Lung microvascular endothelial cell (primary cell): ENCODE results near the gene RDH13. TPM values are rescaled to one million over a fixed set of nuclear protein-coding genes. Genes with fewer than 3 reads are reported as not detected.
A peak's percentile ranks its signal among the peaks of the same experiment; 100 is the strongest.
"Not testable (repeated sequence)": the region's sequence is repeated elsewhere in the genome, so short reads cannot be mapped to it uniquely, and the experiment has no call there.

Source experiments
- DNase-seq, 2 donors: peaks; one replicate each; pipeline versions ENCODE4 v3.0.0 to v3.0.0-alpha.2; 2010; ENCODE audit warnings: low read depth in 2 of 2
- total RNA-seq: library from RNA; depleted of rRNA; stranded (reverse); fragments of >200 nt; gene quantifications from 2 replicates; pipeline ENCODE4 v1.2.1, GENCODE V29; 2014

The RDH13 gene
- total RNA-seq, 1 donor from 2014 or later = 19.0 TPM

DNA sequence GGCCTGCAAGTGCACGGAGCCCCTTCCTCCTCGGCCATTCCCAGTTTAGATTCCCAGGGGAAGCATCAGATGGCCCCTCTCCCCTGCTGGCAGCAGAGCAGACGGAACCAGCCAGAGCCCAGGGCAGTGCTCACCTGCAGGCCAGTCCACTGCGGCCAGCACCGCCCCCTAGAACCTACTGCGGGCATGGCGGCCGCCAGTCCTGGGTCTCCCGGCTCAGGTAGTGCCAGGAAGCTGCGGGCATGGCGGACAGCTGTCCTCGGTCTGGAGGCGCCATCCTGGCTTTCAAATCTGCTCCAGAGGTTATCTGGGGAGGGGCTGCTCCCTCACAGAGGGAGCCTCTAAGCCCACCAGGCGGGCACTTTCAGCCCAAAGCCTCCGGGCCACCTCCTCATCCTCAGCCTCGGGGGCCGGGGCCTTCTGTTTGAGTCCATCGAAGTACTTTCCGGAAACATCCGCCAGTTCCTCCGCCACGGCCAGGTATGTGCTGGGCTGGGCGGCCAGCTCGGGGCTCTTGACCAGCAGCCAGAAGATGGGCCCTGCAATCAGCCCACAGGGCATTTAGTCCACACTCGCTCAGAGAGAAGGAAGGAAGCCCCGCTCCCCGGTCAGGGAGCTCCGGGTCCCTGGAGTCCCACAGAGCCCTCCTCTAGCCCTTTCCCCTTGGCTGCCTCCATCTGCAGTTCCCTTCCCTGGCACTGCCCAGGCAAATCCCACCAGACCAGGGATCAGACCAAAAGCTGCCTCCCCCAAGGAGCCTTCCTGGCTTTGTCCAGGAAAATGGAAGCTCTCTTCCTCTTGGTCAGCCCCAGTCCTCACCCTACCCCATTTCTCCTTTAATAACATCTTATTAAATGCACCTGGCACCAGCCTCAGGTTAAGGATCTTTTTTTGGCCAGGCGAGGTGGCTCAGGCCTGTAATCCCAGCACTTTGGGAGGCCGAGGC is 17.9 kb downstream of the RDH13 start:
- DNase-seq = no peak

DNA sequence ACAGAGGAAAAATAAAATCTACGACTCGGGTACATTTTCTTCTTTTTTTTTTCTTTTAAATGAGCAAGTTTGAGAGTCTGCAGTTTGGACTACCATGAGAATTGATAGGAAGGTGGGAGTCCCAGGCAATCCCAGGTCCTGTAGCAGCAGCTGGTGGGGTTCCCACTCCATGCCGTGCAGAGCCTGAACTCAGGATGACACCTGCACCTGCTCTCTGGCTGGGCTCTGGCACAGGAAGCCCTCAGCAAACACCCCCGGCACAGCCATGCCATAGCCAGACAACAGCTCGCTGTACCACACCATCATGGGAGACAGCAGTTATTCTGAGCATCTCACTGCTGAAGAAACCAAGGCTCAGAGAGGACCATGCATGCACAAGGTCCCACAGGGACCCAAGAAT is 18.7 kb downstream of the RDH13 start:
- no peak for DNase-seq

DNA sequence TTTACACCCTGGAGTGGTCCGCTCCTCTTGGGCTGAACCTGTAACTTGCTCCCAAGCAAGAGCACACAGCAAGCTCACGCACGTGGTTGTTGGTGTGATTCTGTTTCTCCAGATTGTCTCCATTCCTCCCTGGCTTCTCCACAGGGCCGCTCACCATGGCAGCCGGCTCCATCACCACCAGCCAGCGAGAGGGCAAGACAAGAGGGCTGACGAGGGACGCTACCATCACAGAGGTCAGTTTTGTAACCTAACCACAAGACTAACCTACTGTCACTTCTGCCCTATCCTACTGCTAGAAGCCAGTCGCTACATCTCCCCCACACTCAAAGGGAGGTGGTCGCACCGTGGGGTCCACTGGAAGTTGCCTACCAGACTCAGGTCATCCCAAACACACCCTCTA is 20.3 kb downstream of the RDH13 start:
- no peak for DNase-seq

DNA sequence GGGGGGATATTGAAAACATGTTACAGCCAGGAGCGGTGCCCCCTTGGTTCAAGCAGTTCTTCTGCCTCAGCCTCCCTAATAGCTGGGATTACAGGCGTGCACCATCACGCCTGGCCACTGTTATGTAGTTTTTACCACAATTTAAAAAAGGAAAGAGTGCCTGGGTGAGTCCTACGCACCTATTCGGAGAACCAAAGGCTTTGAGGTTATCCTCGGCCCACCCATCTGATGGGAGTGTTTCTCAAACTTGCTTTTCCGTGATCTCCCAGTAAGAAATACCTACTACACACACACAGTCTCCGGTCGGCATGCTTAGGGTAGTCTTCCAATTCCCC is 20.6 kb downstream of the RDH13 start:
- DNase-seq = no peak

DNA sequence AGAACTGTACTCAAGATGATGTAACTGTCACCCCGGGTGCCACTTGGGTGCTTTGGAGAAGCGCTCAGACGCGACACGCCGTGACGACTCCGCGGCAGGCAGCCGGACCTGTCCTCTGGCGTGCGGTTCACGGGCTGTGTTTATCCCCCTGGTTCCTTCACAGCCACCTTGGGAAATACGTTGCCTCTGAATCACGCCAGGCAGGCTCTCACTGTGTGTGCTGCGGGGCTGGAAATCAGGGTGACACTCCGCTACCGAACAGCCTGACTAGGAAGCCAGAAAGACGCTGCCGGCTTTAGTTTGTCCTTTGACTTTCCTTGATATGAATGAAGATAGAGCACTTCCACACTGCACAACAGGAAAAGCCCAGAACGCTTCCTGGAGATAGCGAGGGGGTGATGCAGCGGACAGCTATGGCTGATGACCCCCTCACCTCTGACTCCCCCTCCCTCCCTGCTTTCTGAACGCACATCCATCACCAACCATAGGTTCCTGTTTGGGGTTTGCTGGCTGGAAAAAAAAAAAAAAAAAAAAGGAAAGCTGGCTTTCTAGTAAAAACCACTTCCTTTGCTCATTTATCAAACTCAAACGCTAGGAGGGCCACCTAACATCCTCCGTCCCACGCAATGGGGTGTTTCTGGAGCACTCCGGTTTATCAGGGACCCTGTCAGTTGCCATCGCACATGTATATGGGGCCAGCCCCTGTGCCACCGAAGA is 21.2 kb downstream of the RDH13 start:
- DNase-seq = peak; percentile 73 to 92

DNA sequence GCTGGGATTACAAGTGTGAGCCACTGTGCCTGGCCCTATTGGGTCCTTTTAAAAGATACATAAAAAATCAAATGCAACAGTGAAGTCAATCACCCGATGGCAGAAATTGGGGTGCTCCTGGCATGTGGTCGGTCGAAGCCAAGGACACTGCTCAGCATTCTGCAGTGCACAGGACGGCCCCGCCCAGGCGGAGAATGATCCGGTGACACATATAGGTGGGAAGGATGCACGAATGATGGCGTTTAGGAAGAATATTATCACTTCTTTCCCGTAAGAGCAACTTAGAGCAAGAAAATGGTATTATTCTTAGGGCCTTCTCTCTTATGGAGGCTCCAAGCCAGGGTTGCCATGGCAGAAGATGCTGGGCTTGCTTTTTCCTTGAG is 21.7 kb downstream of the RDH13 start:
- peak in 1 of 2 donors; percentile 20 for DNase-seq

DNA sequence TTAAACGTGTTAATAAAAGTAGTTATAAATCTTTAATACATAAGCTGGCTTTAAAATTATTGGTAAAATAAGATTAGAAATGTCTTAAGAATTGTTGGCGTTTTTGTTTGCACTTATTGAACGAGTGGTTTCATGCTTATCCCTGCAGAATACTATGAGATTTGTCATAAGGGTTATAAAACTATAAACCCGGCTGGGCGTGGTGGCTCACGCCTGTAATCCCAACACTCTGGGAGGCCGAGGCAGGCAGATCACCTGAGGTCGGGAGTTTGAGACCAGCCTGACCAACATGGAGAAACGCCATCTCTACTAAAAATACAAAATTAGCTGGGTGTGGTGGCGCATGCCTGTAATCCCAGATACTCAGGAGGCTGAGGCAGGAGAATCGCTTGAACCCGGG is 22.3 kb downstream of the RDH13 start:
- DNase-seq = not testable (repeated sequence)

DNA sequence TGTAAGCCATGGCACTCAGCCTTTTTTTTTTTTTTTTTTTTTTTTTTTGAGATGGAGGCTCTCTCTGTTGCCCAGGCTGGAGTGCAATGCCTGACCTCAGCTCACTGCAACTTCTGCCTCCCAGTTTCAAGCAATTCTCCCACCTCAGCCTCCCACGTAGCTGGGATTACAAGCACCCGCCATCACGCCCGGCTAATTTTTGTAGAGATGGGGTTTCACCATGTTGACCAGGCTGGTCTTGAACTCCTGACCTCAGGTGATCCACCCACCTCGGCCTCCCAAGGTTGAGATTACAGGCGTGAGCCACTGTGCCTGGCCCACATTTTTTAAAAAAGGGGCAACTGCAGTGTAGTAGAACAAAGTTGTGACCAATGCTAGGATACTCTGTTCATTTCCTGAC is 25.3 kb downstream of the RDH13 start:
- not testable (repeated sequence) for DNase-seq

DNA sequence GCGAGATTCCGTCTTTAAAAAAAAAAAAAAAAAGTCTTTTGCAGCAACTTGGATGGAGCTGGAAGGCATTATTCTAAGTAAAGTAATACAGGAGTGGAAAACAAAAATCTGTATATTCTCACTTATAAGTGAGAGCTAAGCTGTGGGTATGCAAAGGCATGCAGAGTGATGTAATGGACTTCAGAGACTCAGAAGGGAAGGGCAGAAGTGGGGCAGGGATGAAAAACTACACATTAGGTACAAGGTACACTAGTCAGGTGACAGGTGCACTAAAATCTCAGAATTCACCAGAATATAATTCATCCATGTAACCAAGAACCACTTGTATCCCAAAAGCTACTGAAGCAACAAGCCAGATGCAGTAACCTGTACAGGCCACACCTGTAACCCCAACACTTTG is 26.9 kb downstream of the RDH13 start:
- no peak for DNase-seq

DNA sequence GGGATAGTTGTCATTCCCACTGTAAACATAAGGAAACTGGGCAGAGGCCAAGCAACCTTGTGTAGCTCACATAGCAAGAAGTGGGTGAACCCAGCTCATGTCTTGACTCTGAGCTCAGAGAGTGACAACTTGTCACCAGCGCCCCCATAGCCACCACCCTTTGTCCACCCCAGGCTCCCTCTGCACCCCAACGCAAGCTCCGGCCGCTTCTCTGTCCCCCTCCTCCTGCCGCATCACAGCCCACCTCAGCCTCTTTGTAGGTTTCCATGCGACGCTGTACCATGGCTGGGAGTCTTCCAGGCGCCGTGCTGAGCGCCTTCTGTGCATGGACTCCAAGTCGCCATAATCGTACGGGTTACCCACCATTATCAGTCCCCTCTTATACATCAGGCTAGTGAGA is 28.2 kb downstream of the RDH13 start:
- no peak for DNase-seq

DNA sequence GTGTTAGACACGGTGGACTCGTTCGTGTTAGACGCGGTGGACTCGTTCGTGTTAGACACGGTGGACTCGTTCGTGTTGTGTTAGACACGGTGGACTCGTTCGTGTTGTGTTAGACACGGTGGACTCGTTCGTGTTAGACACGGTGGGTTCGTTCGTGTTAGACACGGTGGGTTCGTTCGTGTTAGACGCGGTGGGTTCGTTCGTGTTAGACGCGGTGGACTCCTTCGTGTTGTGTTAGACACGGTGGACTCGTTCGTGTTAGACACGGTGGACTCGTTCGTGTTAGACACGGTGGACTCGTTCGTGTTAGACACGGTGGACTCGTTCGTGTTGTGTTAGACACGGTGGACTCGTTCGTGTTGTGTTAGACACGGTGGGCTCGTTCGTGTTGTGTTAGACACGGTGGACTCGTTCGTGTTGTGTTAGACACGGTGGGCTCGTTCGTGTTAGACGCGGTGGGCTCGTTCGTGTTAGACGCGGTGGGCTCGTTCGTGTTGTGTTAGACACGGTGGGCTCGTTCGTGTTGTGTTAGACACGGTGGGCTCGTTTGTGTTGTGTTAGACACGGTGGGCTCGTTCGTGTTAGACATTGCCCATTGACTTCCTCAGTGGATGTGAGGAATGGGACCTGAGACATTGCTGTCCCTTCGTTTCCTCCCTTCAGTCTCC is 29.8 kb downstream of the RDH13 start:
- DNase-seq = not testable (repeated sequence)

DNA sequence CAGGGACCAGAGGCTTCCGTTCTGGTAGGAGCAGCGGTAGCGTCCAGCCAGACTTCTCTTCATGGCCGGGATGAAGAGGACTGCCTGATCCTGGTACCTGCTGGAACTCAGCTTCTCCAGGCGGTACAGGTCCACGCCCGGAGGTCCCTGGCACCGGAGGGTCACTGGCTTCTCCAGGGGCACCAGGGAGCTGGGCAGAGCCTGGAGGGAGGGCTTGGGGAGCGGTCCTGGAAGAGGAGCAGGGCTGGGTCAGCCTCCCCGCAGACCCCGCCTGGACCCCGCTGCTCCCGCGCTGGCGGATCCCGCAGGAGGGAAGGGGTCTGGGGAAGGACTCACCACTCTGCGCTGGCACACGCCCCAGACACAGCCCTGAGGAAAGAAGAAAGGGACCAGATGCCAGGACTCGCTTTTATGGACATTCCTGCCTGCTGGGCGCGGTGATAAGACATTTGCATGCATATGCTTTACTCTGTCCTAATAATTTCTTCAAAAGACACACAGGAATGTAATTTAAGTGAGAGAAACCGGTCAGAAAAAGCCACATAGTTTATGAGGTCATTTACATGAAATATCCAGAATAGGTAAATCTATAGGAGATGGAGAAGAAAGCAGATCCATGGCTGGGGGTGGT is 30.7 kb downstream of the RDH13 start:
- no peak for DNase-seq

DNA sequence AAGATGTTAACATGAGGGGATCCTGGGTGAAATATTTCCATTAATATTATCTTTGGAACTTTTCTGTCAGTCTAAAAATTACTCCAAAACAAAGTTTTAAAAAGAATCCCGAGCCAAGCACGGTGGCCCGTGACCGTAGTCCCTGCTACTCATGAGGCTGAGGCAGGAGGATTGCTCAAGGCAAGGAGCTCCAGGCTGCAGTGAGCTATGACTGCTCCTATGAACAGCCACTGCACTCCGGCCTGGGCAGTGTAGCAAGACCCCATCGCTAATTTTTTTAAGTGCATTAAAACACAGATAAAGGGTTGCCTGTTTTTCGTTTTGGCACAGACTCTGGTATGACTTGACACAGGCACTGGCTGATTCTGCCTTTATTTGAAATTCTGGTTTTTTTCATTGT is 31.8 kb downstream of the RDH13 start:
- no peak for DNase-seq

DNA sequence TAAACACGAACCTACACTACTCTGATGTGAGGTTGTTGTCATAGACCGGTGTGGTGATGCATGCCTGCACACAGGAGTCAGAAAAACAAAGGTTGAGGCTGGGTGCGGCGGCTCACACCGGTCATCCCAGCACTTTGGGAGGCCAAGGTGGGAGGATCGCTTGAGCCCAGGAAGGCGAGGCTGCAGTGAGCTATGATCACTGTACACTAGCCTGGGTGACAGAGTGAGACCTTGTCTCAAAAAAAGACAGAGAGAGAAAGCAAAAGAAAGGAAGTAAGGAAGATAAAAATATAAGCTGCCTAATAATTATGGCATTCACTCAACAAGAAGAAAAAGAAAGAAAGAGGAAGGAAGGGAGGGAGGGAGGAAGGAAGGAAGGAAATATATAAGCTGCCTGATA is 34.2 kb downstream of the RDH13 start:
- no peak for DNase-seq

DNA sequence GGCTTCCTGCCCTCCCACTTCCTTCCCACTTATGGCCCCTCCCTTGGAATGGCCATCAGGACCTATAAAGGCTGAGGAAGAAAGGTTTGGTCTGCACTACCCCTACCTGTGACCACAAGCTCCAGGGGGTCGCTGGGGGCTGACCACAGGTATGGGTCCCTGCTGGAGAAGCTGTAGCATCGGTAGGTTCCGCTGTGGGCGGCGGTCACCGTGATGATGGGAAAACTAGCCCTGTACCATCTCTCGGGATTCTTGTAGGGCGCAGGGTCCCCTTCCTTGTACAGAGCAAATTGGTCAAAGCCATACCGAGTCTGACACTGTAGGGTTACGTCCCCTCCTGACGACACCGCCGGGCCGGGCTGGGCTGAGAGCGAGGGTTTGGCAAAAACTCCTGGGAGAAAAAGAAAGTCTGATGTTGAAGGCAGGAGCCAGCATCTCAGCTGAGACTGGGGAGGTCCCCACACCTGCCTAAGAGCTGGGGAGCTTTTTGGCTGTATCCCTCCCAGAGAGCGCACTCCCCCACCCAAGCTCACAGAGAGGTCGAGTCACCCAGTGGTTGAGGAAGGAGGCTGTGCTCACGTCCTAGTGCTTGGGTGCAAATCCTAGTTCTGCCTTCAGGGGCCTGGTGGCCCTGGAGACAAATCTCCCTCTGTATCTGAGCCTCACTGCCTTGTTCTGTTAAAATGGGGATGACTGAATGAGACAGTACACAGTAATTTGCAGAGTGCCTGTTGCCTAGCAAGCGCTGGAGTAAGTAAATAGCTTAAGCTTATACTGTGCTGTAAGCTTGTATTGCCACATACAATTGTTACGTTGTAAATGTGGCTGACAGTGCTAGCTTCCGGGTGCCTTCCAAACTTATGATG is 35.2 kb downstream of the RDH13 start:
- no peak for DNase-seq

DNA sequence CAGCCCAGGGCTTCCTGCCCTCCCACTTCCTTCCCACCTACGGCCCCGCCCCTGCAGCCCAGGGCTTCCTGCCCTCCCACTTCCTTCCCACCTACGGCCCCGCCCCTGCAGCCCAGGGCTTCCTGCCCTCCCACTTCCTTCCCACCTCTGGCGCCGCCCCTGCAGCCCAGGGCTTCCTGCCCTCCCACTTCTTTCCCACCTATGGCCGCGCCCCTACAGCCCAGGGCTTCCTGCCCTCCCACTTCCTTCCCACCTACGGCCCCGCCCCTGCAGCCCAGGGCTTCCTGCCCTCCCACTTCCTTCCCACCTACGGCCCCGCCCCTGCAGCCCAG is 35.8 kb downstream of the RDH13 start:
- DNase-seq = not testable (repeated sequence)

DNA sequence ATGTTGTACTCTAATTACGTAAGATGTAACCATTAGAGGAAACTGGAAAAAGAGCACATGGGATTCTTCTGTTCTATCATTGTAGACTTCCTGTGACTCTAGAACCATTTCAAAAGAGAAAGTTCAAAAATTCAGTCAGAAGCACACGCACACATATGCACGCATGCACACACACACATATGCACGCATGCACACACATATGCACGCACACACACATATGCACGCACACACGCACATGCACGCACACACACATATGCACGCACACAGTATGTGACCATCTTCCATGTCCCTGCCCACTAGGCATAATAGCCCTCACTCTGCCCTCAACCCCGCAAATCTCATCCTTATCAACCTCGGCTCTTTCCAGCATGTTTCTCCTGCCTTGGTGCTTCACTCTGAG is 38.8 kb downstream of the RDH13 start:
- DNase-seq = no peak

DNA sequence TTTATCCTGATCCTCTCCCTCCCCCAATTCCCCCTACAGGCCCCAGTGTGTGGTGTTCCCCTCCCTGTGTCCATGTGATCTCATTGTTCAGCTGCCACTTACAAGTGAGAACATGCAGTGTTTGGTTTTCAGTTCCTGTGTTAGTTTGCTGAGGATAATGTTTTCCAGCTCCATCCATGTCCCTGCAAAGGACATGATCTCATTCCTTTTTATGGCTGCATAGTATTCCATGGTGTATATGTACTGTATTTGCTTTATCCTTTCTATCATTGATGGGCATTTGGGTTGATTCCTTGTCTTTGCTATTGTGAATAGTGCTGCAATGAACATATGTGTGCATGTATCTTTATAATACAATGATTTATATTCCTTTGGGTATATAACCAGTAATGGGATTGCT is 42.6 kb downstream of the RDH13 start:
- not testable (repeated sequence) for DNase-seq

DNA sequence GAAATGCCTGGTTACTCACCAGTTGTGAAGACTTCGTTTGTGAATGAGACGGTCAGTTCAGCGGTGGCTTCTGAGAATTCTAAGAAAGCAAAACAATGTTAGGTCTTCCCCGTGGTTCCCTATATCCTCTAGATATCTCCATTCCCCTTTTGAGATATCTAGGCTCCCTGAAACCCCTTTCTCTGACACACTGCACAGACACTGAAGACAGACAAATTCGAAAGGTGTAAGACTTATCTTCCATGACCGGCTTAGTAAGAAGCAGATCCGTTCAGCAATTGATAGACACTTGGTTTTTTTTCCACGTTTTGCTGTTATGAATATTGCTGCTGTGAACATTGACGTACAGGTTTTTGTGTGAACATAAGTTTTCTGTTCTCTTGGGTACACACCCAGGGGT is 44.3 kb downstream of the RDH13 start:
- no peak for DNase-seq

DNA sequence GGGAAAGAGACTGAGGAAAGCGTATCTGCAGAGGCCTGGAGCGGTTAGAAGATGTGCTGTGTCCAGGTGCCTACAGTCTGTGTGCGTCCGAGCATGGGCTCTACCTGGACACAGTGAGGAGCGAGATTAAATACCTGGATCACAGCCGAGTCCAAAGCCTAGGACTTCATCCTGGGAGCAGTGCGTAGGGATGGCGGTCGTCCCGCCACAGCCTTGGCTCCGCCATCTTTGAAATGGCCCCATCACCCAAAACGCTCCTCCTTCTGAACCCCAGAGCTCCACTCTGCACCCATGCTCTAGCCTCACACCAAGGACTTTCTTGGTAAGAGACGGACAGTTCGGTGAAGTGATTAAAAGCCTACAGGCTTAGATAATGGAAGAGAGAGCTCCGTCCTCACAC is 44.7 kb downstream of the RDH13 start:
- no peak for DNase-seq

DNA sequence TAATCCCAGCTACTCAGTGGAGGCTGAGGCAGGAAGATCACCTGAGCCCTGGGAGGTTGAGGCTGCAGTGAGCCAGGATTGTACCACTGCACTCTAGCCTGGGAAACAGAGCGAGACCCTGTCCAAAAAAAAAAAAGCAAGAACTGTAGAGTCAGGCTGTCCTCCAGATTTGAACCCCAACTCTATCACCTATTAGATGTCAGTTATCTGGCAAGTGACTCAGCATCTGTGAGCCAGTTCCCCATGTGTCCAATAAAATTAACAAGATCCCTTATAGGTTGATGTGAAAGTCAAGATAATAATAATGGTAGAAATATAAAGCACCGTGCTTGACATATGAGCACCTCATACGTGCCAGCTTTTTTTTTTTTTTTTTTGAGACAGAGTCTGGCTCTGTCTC is 46.9 kb downstream of the RDH13 start:
- no peak for DNase-seq
